Measurements from ENCODE around the gene PFKFB2.

Gene PFKFB2

DNA sequence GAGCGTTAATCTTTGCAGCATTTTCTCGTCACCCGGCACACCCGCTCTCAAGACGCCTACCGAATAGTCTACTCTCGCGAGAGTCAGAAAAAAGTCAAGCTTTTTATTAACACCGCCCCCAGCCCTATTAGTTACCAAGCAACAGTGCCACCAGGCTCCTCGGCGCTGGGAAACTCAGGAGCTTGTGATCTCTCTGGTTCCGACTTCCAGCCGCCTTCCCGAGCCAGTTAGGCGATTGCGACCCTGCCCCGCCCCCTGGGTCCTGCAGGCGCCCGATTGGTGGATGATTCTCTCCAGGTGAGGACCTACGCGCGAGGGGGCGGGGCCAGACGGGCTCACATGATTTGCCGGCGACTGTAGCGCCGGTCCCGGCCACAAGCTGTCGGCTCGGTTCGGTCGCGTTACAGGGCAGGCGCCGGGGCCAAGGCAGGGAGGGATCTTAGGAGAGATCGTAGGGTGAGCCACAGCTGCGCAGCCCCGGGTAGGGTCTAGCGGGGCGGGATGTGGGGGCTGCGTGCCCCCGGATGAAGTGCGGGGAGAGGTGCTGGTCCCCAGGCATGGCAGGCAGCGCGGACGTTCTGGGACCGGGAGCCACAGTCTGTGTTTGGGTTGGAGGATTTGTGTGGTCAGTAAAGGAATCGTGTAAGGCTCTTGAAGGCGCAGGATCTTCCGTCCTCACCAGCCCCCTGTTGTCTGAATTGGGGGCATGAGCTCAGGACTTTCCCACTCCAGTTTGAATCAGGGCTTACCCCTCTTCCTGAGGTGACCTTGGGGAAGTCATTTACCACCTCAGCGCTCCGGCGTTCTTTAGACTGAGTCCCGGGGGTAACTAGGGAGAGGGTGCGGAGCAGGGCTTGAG, at the start of gene PFKFB2:
TSS of gene PFKFB2 (plus strand) at position 365 of the 859 bp plus-strand sequence. CDS start 1,443 bp downstream, outside the sequence.
- DNase-seq (ENCODE audit: low spot score): peak; percentile 94

DNA sequence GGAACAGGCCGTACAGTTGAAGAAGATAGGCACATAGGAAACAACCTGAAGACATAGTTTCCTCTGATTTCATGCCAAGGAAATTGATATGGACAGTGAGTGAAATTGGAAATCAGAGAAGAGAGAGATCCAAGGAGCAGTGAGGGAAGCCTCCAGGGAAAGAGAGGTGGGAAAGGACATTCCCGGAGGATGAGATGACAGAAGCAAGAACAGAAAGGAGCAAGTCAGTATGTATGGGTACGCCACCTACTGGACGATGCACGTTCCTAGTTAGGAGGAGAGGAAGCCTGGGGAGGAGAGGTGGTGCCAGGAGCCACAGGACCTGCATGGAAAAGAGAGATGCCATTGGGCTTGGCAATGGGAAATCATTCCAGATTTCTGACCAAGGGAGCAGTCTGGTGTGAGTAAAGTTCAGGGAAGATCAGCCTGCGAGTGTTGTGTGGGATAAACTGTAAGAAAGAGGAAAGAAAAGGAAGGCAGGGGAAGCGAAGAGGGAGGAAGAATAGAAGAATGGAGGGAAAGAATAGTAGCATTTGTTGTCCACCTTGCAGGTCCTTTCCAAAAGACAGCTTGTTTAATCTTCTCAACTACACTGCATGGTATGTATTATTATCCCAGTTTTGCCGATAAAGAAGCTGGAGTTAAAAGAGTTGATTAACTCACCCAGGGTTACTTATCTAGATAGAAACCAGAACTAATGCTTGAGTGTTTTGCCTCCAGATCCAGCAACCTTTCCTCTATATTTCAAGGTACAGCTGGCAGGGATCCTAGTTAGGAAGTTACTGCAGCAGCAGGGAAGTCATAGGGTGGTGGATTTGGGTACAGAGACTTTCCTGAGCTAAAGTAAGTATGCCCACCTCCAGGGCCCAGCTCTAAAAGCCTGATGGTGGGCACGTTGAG, 47.9 kb upstream of the PFKFB2 start:
- peak; percentile 66 for DNase-seq (ENCODE audit: low spot score)

DNA sequence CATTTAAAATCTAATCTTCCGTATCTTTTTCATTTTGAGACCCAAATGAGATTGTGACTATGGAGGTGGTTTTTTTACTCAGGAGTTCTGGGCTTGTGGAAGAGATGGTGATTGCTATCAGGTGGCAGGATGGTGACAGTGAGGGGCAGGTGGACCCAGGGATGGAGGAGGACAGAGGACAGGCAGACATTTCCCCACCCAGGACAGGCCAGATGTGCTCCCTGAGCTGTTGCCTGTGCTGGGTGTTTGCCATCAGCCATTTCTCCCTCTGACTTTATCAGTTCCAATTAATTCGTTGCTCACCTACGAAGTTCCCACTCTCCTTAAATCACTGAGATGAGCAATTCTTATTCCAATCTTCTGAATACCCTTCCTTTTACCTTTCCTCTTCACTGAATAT, 47.0 kb upstream of the PFKFB2 start:
- no peak for DNase-seq (ENCODE audit: low spot score)

- no peak for DNase-seq (ENCODE audit: low spot score)
Observed at GRCh38 chr1:207006914-207007313, 46.2 kb upstream of the PFKFB2 start.

- no peak for DNase-seq (ENCODE audit: low spot score)
Observed at GRCh38 chr1:207007352-207008033, 45.6 kb upstream of the PFKFB2 start.

GRCh38 chr1:207009182-207009850, 43.8 kb upstream of the PFKFB2 start:
- DNase-seq (ENCODE audit: low spot score): no peak

- DNase-seq (ENCODE audit: low spot score): no peak
Observed at GRCh38 chr1:207009945-207010344, 43.1 kb upstream of the PFKFB2 start.

DNA sequence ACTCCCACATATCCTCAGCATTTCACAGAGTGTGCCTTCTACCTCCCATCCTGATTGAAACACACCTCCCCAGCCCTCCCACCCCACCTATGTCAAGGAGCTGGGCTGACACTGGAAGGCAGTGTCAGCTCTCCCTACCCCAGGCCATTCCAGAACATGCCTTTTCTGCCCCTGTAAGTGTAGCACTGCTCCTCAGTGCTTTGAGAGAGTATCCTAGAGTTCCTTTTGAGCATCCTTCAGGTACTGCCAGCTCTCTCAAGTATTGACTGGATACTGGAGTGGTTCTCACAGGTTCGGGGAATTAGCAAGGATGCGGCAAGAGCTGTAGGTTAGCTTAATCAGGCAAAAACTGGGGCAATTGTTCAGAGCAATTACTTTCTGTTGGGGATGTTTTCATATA, 42.3 kb upstream of the PFKFB2 start:
- DNase-seq (ENCODE audit: low spot score): no peak

DNA sequence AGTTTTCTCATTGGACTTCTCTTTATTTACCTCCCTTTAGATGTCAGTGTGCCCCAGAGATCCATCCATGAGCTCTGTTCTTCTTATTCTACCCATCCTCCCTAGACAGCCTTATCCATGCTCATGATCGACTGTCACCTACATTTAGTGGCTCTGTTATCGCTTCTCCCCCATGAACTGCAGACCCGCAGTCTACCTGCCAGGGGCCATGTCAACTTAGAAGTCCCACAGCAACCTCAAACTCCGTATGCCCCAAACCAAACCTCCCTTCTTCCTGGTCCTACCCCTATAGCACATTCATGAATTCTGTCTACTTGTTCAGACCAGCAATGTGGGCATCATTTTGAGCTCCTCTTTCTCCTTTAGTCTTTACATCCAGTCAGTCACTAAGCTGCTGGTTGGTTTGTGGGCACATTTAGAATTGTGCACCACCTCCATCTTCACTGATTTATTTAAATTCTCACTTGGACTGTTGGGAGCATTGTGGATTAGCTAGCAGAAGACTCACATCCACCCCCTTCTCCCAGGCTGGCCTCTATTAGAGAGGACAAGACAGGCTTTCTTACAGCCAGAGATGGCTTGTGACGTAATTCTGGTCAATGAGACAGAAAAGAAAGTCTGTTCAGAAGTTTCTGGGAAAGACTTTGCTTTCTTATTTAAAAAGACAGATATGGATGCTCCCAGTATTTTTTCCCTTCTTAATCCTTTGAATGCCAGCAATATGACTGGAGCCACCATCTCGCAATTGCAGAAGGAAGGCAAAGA, 39.6 kb upstream of the PFKFB2 start:
- no peak for DNase-seq (ENCODE audit: low spot score)

DNA sequence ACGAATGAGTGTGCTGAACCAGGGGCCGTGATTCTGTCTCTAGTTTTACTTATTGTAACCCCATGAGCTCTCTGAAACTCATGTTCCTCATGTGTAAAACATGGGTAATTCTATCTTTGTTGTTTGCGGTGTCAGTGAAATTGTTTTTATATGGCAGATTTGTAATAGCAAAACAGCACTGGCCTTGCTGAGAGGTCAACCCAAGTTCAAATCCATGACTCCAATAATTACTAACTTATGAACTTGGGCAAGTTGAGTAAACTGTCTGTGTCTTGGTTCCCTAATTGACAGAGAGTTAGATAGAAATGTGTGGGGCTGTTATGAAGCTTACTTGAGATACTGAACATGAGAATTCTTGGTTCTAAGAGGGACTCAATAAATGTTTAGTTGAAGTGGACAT, 38.3 kb upstream of the PFKFB2 start:
- no peak for DNase-seq (ENCODE audit: low spot score)

DNA sequence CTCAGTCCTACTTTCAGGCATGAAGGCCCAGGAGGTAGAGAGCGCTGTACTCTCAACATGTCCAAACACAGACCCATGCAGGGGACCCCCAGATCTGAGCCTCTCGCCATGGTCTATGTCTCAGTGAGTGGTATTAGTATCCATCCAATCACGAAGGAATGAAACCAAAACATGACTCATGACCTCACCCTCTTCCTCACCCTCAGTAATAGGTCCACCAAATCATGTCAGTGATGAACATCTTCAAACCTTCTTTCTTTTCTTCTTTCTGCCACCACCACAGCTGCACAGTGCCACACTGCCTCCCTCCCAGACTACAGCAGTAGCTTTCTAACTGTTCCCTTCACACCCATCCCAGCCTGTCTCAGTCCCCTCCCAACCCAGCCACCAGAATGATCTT, 37.3 kb upstream of the PFKFB2 start:
- no peak for DNase-seq (ENCODE audit: low spot score)

- no peak for DNase-seq (ENCODE audit: low spot score)
Observed at GRCh38 chr1:207017615-207018559, 35.2 kb upstream of the PFKFB2 start.

DNA sequence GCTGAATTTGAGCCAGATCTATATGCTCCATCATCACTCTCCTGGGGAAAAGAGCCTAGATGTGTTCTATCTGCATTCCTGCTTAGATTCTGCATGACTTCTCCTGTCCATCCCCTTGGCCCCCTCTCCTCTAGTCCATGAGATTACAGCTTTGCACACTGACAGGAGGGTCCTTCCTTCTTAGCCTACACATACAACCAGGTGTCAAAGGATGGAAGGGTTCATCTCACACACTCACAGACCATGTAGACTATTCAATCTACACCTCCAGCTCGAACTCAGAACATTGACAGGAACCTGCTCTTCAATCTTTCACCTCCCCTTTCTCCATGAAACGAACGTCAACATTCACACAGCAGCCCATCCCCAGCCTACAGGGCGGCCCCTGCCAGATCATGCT, 34.4 kb upstream of the PFKFB2 start:
- DNase-seq (ENCODE audit: low spot score): no peak

DNA sequence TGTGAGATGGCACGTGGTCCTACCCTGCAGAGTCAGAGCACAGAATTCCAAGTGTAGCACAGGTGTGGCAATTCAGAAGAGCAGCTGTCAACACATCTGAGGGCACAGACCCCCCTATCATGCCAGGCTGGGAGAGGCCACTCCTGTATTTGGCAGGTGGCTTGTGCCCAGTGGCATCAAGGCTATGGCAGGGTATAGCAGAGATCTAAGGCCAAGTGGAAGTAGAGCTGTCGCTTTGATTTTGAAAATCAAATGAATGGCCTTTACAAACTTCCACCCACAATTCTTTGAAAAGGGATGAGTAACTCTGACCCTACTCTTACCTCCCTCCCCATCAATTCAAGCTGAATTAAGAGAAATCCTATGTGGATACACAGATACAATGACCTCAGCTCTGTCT, 33.9 kb upstream of the PFKFB2 start:
- no peak for DNase-seq (ENCODE audit: low spot score)

DNA sequence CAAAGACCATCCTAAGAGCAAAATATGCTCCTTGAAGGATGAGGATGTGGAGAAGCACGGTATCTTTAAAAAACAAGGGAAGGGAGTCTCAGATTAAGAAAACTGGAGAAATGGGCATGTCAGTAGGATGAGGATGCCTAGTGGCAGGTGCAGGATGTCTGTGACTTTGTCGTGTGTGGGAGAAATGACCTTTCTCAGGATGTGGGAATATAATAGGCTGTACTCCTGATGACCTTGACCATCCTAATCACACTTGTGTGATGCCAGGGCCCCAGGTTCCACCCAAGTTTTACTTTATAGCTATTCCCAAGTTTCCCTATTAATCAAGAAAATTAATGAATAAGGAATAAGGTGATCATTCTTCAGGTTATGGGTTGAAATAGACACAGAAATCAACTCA, 33.4 kb upstream of the PFKFB2 start:
- DNase-seq (ENCODE audit: low spot score): no peak

GRCh38 chr1:207020065-207020708, 32.9 kb upstream of the PFKFB2 start:
- no peak for DNase-seq (ENCODE audit: low spot score)

DNA sequence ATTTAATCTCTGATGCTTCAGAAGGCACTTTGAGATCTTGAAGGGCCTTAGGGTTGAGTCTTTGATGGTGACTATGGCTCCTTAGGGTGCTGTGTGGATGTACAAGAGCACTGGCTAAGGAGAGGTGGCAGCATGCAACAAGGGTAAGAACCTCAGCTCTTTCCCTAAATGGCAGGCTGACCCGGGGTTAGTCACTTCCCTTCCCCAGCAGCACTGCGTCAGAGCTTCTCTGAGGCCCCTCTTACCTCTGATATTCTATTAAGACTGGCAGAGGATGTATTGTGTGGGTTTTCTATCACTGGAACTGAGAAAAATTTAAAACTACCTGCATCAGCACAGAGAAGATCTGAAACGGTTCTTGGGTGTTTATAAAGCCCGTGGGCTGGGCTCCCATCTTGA, 32.4 kb upstream of the PFKFB2 start:
- peak; percentile 23 for DNase-seq (ENCODE audit: low spot score)

- no peak for DNase-seq (ENCODE audit: low spot score)
Observed at GRCh38 chr1:207021139-207021861, 31.8 kb upstream of the PFKFB2 start.
